Fibroblast of skin of left quadriceps (primary cell): Measurements from ENCODE around the gene ZNF532.
"Not testable (repeated sequence)": the region's sequence is repeated elsewhere in the genome, so short reads cannot be mapped to it uniquely, and the experiment has no call there.

ENCODE experiments used
- DNase-seq, 2 experiments: peaks; one replicate each; pipeline ENCODE4 v3.0.0-alpha.2; 2013; ENCODE audit warnings: low read depth in 2 of 2

ZNF532 gene

GRCh38 chr18:59008302-59008974 is 143.8 kb downstream of the ZNF532 start:
- DNase-seq: no peak

- no peak for DNase-seq
These were observed 145.2 kb downstream of the ZNF532 start for GRCh38 chr18:59009846-59010245.

GRCh38 chr18:59011289-59011688 is 146.6 kb downstream of the ZNF532 start:
- DNase-seq: no peak

GRCh38 chr18:59011786-59012185 is 147.1 kb downstream of the ZNF532 start:
- no peak for DNase-seq

- no peak for DNase-seq
These were observed 148.4 kb downstream of the ZNF532 start for GRCh38 chr18:59012815-59013705.

- no peak for DNase-seq
These were observed 149.1 kb downstream of the ZNF532 start for GRCh38 chr18:59013744-59014143.

- DNase-seq: no peak
These were observed 151.0 kb downstream of the ZNF532 start for GRCh38 chr18:59015531-59016152.

GRCh38 chr18:59021500-59021899 is 156.8 kb downstream of the ZNF532 start:
- no peak for DNase-seq

- no peak for DNase-seq
These were observed 157.7 kb downstream of the ZNF532 start for GRCh38 chr18:59022167-59022945.

GRCh38 chr18:59024829-59025228 is 160.2 kb downstream of the ZNF532 start:
- DNase-seq: no peak

GRCh38 chr18:59025532-59025931 is 160.9 kb downstream of the ZNF532 start:
- DNase-seq: not testable (repeated sequence)

- DNase-seq: no peak
These were observed 161.7 kb downstream of the ZNF532 start for GRCh38 chr18:59026364-59026763.

GRCh38 chr18:59026831-59027410 is 162.2 kb downstream of the ZNF532 start:
- no peak for DNase-seq

GRCh38 chr18:59029663-59030429 is 165.2 kb downstream of the ZNF532 start:
- DNase-seq: no peak

GRCh38 chr18:59032308-59032707 is 167.6 kb downstream of the ZNF532 start:
- no peak for DNase-seq

- DNase-seq: no peak
These were observed 168.7 kb downstream of the ZNF532 start for GRCh38 chr18:59033359-59033758.

- DNase-seq: no peak
These were observed 169.3 kb downstream of the ZNF532 start for GRCh38 chr18:59033974-59034373.

- no peak for DNase-seq
These were observed 170.9 kb downstream of the ZNF532 start for GRCh38 chr18:59035591-59035990.
